ENCODE measurements around the gene C5AR2. TPM values are rescaled to one million over a fixed set of nuclear protein-coding genes. Genes with fewer than 3 reads are reported as not detected.

Gene C5AR2
- total and polyA plus RNA-seq, 2 donors from 2014 or later, result 2.5 to 3.0 TPM

- intact Hi-C loops (cut with DNase I), result no loop called here
- FAIRE-seq, result no peak
- H3K36me3 ChIP-seq (ENCODE audit: control insufficient read depth in 2 of 3, insufficient read depth in 3 of 3, low read length in 3 of 3), result peaks cover 0 to 32% (median 18%) of the 10 kb centered on the region in 3 donors
Measured at GRCh38 chr19:47372603-47373002, 40.6 kb downstream of the C5AR2 start.

GRCh38 chr19:47373246-47374240 lies 41.6 kb downstream of the C5AR2 start:
- FAIRE-seq, result no peak

More at GRCh38 chr19:47372603-47373002, 40.6 kb downstream of the C5AR2 start:
- TF ChIP-seq CTCF (IDR thresholded peaks at IDR 0.05; ENCODE audit: borderline replicate concordance, extremely low read depth, insufficient read depth), result no peak
- Histone ChIP-seq H3K27me3 (ENCODE audit: control insufficient read depth, insufficient read depth, low read length) (no peaks in the 10 kb centered on the region), H3K4me1 (ENCODE audit: control insufficient read depth in 2 of 3, insufficient read depth in 2 of 3, low read depth in 1 of 3, low read length in 3 of 3) (no peaks in the 10 kb centered on the region), H3K27ac (ENCODE audit: low read depth in 2 of 2, low read length in 2 of 2) (no peak overlapping the region), H3K4me3 (ENCODE audit: low read length in 3 of 3) (no peak overlapping the region), H3K9ac (ENCODE audit: low read length in 3 of 3) (no peak overlapping the region), H3K9me3 (ENCODE audit: control insufficient read depth in 2 of 3, insufficient read depth in 1 of 3, low read length in 3 of 3) (no peaks in the 10 kb centered on the region)
- no peak for DNase-seq

GRCh38 chr19:47374876-47375693 lies 43.1 kb downstream of the C5AR2 start:
- Histone ChIP-seq H3K36me3 (ENCODE audit: control insufficient read depth in 2 of 3, insufficient read depth in 3 of 3, low read length in 3 of 3) (peaks cover 0 to 25% (median 14%) of the 10 kb centered on the region in 3 donors), H3K9ac (ENCODE audit: low read length in 3 of 3) (no peak overlapping the region), H3K4me3 (ENCODE audit: low read length in 3 of 3) (no peak overlapping the region), H3K9me3 (ENCODE audit: control insufficient read depth in 2 of 3, insufficient read depth in 1 of 3, low read length in 3 of 3) (no peaks in the 10 kb centered on the region), H3K27me3 (ENCODE audit: control insufficient read depth, insufficient read depth, low read length) (no peaks in the 10 kb centered on the region), H3K27ac (ENCODE audit: low read depth in 2 of 2, low read length in 2 of 2) (no peak overlapping the region), H3K4me1 (ENCODE audit: control insufficient read depth in 2 of 3, insufficient read depth in 2 of 3, low read depth in 1 of 3, low read length in 3 of 3) (no peaks in the 10 kb centered on the region)
- intact Hi-C loops (cut with DNase I), result no loop called here
- TF ChIP-seq CTCF (IDR thresholded peaks at IDR 0.05; ENCODE audit: borderline replicate concordance, extremely low read depth, insufficient read depth), result no peak
- FAIRE-seq (no peak), DNase-seq (no peak)

More at GRCh38 chr19:47373246-47374240, 41.6 kb downstream of the C5AR2 start:
- Histone ChIP-seq H3K27me3 (ENCODE audit: control insufficient read depth, insufficient read depth, low read length) (no peaks in the 10 kb centered on the region), H3K4me3 (ENCODE audit: low read length in 3 of 3) (no peak overlapping the region), H3K9ac (ENCODE audit: low read length in 3 of 3) (no peak overlapping the region), H3K36me3 (ENCODE audit: control insufficient read depth in 2 of 3, insufficient read depth in 3 of 3, low read length in 3 of 3) (peaks cover 0 to 32% (median 19%) of the 10 kb centered on the region in 3 donors), H3K9me3 (ENCODE audit: control insufficient read depth in 2 of 3, insufficient read depth in 1 of 3, low read length in 3 of 3) (no peaks in the 10 kb centered on the region), H3K27ac (ENCODE audit: low read depth in 2 of 2, low read length in 2 of 2) (no peak overlapping the region), H3K4me1 (ENCODE audit: control insufficient read depth in 2 of 3, insufficient read depth in 2 of 3, low read depth in 1 of 3, low read length in 3 of 3) (no peaks in the 10 kb centered on the region)
- intact Hi-C loops (cut with DNase I), result no loop called here
- TF ChIP-seq CTCF (IDR thresholded peaks at IDR 0.05; ENCODE audit: borderline replicate concordance, extremely low read depth, insufficient read depth), result no peak
- no peak for DNase-seq

All from kidney (tissue), 14 donors.